Suppressor macrophage treated with lipopolysaccharide for 4 hours (primary cell): ENCODE data around the gene ING1.
"Not testable (repeated sequence)": the region's sequence is repeated elsewhere in the genome, so short reads cannot be mapped to it uniquely, and the experiment has no call there.

ENCODE experiments used
- DNase-seq: peaks from one replicate; pipeline ENCODE4 v3.0.0-alpha.2; 2020

Gene ING1

DNA sequence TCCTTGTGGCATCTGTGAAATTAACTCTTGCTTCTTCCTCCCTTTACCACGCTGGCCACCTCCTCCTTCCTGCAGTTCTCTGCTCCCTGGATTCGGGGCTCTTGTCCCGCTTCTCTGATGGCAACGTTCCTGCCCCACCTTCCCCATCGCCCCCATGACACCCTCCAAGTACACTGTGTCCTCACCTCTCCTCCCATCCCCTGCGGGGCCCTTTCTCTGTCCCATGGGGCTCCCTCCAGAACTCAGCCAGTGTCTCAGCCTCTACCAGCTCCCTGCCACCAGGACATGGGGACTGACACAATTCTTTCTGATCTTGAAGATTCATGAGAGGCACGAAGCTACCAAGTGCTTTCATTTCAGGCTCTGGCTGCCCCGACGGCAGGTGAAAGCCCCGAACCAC, 16.7 kb upstream of the ING1 start:
- DNase-seq, result no peak

DNA sequence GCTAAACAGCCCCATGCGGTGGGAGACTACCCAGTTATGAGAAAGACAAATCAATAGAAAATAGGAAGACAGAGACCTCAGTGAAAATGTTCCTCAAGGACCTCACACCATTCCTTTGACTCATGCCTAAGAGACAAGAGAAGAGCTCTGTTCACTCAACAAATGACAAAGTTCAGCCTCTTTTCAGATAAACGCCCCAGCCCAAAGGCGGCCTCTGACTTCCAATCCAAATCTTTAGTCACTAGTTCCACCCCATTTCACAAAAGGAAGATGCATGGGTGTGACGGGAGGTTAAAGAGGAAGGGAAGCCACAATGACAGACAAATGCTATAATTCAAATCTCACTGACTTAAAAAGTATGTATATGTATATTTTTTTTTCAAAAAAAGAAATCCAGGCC, 15.7 kb upstream of the ING1 start:
- peak; percentile 64 for DNase-seq

DNA sequence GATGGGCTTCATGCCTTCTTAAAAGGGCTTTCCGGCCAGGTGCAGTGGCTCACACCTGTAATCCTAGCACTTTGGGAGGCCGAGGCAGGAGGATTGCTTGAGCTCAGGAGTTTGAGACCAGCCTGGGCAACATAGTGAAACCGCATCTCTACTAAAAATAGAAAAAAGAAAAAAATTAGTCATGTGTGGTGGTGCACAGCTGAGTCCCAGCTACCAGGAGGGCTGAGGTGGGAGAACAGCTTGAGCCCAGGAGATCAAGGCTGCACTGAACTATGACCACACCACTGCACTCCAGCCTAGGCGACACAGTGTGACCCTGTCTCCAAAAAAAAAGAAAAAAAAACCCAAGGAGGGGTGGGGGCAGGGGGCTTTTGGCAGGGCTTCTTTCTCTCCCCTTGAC, 14.8 kb upstream of the ING1 start:
- DNase-seq, result no peak

DNA sequence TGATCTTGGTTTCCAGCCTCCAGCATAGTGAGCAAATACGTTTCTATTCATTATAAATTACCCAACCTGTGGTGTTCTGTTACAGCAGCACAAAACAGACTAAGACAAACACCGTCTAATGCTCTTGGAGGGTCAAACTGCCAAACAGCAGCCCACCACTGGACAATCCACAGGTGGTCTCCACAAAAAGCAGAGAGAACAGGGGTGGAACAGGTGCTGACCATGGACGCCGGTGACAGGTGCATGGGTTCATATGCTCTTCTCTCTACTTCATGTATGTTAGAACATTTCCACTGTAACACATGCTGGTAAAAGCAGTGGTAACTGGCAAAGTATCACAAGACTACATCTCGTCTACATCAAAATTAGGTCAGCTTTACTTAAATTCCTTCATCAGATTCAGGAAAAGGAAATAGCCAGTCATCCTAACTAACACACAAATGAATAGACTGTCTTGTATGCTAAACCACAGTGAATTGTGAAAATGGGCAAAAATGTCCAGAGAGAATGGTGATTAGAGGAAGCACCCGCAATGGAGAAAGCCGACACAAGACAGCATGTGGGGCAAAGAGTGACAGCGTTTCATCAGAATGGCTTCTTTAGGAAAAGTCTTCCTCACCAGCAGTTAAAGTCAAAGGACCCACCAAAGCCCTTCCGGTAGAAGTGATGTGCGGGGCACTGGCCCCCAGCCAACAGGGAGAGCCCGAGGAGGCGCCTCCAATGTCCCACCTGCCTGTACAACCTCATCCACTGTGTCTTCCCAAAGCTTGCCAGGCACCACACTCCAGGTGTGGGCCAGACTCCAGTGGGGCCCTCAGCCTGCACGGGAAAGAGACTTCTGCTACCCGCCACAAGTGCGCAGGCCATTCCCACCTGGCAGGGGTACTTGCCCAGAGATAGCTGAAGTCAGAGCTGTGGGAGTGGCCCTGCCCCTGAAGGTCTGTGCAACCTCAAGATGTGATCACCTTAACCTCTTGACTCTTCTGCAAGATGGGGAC, 14.1 kb upstream of the ING1 start:
- peak; percentile 50 for DNase-seq

DNA sequence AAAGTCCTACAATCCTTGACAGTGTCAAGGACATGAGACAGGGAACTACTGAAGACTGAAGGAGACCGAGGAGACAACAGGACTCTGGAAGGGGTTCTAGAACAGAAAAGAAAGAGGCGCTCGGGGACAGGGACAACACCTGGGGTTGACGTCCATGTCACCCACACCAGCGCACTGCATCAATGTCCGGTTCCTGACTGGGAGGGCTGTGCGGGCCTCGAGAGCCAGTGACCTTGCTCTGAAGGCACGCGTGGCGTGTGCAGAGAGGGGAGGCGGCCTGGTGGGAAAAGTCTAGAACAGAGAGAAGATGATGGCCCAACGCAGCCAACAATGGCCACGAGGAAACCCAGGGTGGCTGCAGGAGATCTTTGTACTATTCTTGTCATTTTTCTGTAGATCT, 13.3 kb upstream of the ING1 start:
- no peak for DNase-seq

DNA sequence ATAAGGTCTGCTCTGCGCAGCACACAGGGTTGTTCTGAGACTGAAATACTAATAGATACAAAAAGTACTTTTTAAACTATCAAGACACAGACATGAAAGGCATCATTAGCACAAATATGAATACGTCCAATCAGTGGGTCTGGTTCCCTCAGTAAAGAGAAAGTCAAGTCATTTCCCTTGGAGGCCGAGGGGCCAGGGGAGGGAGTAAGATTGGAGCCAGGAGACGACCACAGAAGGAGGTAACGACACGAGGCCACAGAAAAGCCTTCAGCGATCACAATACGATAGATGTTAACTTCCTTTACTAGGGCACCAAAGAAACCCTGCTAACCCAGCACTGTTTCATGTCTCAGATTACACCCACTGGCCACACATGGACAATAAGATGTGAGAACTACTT, 12.9 kb upstream of the ING1 start:
- no peak for DNase-seq

DNA sequence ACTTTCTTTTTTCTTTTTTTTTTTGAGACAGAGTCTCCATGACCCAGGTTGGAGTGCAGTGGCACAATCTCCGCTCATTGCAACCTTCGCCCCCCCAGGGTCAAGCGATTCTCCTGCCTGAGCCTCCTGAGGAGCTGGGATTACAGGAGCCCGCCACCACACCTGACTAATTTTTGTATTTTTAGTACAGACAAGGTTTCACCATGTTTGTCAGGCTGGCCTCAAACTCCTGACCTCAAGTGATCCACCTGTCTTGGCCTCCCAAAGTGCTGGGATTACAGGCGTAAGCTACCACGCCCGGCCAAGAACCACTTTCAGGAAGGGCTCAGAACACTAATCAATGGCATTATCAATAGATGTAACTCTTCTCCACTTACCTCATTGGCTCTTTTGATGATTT, 12.4 kb upstream of the ING1 start:
- DNase-seq, result not testable (repeated sequence)

DNA sequence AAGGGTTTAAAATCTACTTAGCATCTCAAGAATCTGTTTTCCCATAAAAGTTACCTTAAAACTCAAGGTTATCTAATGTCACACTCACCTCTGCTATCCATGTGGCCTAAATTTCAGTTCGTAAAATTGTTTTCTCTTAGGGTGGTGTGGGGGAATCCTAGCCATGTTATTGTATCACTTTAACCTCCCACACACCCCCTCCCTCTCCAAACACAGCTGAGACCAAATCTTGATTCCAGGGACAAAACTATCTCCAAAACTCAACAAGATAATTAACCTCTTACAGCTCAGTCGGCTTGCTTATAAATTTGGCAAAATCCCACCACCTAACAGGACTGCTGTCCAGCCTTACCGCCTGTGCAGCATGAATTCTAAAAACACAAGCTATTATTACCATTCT, 11.4 kb upstream of the ING1 start:
- no peak for DNase-seq

DNA sequence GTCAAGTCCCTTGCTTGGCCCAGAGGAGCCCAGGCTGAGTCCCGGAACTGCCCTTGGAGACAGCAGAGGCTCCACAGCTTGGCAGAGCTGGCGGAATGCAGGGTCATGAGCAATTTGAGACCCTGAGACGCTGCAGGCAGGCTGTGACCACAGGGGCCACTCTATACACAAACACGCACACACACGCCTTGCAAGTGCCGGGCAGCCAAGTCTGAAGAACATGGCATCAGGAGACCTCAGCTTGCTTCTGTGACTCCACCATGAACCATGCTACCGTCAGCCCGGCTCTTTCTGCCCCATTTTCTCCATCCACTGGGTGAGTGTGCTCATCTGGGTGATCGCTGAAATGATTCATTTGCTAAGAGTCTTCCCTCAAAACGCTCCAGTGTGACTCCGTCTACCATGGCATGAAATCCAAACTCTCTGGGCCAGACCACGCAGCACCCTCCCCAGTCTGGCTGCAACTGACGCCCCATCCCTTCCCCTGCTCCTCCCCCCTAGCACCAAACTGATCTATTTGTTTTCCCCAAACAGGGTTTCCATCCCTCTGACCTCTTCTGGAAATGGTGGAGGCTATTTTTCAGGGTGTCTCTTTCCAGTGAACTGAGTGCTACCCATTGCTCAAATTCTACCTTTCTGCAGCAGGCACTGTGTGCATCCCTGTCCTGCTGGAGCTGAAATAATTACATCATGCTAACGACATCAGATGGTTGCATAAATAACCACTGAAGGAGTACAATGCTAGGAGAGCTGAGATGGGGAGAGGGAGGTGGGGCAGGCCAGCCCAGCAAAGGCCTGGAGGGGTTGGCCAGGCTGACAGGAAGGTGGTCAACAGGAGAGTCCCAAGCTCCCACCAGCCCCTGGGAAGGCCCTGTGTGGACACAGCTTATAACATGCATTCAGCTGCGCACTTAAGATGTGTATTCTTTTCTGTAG, 10.6 kb upstream of the ING1 start:
- no peak for DNase-seq

DNA sequence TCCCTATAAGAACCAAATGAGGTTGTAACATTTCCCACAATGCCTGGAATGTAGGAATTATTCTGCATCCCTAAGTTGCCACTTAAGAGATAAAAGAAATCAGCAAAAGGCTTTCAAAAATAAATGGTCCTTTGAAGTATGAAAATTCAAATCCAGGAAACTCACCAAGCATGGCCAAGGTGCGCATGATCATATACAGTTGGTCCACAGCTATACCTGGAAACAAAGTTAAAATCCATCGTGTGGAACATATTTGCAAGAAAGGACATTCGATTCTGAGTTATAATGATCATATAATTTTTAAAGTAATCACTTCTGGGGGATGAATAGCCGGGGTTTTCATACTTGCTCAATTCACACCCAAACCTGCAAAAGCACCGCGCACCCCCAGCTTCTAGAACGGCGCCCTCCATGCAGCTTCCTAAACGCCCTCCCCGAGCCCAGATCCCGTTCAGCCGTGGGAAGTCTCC, 8.1 kb upstream of the ING1 start:
- no peak for DNase-seq

DNA sequence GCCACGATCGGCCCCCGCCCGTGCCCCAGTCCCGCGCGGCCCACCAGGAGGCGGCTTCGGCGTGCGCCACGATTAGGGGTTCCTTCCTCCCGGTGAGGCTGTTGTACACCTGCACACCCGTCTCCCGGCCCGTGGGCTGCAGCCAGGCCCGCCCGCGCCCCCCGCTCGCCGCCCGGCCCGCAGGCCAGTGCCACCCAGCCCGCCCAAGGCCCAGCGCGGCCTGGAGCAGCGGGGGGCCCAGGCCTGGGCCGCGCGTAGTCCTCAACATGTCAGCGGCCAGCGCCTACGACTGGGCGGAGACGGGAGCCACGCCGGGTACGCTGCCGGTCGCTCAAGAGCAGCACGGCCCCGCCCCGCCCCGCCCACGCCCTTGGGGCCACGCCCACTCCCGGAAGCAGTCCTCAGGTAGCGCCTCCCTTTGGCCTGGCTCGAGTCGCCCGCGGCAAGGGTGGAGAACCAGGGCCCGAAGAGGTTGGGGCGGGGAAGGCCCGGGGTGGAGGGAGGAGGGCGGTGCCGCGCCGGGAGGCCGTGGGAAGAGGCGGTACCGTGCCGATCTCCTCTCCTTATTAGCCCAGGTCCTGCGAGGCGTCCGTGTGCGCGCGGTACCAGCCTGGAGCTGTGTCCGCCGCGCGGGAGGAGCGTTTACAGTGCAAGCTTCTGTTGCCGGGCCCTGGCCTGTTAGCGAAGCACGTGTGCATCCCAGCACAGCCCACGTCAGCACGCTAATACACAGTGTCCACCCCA, 7.5 kb upstream of the ING1 start, which contains the start of gene CARS2:
Gene CARS2, minus strand, starts transcription at position 291 of the 744 bp plus-strand sequence. Its CDS starts 23 bp downstream, at position 268.
- peak; percentile 99 for DNase-seq

DNA sequence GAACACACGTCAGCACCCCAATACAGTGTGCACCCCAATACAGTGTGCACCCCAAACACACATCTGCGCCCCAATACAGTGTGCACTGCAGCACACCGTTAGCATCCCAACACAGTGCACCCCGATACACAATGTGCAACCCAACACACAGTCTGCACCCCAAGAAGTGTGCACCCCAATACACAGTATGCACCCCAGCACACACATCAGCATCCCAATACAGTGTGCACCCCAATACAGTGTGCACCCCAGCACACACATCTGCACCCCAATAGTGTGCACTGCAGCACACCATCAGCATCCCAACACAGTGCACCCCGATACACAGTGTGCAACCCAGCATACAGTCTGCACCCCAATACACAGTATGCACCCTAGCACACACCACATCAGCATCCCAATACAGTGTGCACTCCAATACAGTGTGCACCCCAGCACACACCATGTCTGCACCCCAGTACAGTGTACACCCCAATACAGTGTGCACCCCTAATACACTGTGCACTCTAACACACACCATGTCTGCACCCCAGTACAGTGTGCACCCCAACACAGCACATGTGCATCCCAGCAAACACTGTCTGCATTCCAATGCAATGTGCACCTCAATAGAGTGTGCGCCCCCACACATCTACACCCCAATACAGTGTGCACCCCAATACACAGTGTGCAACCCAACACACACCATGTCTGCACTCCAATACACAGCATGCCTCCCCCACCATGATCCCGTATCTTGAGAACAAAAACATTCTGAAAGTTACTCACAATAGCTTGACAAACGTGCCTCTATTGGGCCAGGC, 6.7 kb upstream of the ING1 start:
- DNase-seq, result no peak

DNA sequence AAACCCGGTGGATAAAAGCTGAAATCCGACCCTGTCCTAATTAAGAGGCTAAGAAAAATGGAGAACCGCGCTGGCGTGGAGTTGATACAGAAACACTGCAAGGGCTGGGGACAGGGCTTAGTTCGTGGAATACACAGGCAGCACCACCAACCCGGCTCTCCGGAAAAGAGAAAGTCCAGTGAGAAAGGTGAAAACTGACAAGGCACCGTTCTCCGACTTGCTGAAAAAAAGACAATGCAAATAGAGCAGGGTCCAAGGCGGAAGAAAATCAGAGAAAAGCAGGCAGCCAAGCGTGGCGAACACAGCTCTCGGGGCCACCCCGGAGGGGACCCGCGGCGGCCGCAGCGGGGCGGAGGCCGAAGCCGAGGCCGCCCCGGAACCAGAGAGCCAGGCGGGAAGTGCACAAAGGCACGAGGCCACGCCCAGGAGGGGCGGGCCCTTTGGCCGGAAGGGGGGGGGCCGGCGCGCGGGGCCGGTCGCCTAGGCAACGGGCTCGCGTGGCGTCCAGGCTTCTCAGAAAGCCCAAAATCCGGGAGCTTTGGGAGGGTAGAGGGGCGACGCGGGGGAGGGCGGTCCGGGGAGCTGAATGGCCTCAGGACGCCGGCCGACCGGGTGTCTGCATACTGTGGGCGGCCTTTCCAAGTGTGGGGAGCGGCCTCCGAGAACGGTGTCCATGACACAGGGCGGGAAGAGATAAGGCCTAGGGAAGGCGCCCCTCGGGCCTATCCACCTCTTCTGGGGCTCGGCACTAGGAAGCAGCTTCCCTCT, 1.2 kb upstream of the ING1 start:
- DNase-seq, result peak; percentile 94

DNA sequence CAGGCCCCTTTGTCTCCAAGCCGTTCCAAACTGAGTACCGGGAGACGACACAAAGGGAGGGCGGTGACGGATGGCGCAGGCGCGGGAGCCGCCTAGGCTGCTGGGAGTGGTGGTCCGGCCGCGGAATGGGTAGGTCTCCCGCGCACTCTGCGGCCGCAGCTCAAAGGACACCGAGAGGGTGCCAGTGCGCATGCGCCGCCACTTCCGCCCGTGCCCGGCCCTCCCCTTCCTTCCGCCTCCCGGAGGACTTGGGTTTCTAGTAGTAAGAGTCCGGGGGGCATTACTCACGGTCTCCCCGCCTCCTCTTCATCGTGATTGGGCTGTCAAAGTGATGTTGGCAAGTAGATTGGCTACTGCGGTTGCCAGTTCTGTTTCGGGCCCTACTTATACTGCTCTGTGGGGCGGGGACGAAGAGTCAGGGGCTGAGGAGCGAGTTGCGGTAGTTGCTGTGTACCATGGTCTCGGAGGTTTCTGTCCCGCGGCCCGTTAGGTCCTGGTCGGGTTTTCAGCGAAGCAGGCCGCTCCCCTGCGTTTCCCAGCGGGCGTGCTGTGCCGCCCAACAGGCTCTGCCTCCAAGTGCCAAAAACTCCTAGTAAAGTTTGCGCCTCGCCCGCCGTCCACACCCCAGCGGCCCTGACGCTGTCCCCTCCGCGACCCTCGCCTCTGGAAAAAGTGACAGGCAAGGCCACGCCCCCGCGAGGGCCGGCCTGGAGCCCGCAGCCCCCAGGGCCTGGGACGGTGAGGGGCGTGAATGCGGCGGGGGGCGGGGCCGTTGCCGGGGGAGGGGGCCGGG, 455 bp upstream of the ING1 start:
- DNase-seq, result peak; percentile 100

DNA sequence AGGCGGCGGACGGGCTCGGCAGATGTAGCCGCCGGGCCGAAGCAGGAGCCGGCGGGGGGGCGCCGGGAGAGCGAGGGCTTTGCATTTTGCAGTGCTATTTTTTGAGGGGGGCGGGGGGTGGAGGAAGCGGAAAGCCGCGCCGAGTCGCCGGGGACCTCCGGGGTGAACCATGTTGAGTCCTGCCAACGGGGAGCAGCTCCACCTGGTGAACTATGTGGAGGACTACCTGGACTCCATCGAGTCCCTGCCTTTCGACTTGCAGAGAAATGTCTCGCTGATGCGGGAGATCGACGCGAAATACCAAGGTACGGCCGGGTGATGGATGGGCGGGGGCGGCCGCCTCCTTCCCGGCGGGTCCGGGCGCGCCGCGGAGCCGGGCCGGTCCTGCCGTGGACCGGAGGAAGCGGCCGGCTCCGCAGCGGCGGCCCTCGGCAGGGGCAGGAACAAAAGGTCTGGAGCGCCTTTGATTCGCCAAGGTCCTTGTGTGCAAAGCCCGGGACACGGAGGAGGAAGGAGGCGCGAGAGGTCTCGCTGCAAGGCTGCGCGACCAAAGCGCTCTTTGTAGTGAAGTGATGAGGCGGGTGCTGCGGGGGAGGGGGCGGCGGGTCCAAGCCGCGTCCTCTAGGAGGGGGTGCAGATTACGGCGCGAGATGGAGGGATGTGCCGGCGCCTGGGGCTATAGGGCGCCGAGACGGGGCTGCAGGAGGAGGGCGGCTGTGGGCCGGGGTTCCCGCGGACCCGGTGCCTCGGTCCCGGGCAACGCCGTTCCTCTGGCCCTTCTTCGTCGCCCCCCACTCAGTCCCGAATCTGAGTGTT, 689 bp downstream of the ING1 start:
- peak; percentile 61 for DNase-seq

DNA sequence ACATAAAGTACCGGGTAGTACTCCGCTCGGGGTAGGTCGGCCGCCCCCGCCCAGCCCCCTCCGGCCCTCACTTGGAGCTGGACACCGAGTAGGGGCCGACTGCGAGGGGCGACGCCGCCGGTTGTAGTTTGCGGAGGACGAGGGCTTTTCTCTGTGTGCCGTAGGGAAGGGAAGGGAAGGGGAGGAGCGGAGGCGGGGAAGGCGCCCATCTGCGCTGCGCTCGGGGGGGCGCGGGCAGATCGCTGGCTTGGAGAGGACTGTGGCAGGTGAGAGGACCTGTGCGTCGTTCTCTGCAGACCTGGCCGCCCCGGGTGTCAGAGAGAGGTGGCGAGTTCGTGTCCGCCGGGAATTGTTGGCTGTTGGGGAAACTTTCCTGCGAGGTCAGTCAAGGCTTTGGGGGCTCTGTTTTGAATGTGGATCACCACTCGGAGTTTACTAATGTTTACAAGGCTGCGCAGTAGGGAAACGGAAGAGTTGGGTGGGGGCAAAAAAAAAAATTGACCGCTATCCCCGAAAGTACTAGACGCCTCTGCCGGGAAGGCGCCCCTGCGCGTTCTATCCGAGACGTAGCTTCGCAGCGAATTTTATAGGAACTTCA, 1.4 kb downstream of the ING1 start:
- peak; percentile 43 for DNase-seq

DNA sequence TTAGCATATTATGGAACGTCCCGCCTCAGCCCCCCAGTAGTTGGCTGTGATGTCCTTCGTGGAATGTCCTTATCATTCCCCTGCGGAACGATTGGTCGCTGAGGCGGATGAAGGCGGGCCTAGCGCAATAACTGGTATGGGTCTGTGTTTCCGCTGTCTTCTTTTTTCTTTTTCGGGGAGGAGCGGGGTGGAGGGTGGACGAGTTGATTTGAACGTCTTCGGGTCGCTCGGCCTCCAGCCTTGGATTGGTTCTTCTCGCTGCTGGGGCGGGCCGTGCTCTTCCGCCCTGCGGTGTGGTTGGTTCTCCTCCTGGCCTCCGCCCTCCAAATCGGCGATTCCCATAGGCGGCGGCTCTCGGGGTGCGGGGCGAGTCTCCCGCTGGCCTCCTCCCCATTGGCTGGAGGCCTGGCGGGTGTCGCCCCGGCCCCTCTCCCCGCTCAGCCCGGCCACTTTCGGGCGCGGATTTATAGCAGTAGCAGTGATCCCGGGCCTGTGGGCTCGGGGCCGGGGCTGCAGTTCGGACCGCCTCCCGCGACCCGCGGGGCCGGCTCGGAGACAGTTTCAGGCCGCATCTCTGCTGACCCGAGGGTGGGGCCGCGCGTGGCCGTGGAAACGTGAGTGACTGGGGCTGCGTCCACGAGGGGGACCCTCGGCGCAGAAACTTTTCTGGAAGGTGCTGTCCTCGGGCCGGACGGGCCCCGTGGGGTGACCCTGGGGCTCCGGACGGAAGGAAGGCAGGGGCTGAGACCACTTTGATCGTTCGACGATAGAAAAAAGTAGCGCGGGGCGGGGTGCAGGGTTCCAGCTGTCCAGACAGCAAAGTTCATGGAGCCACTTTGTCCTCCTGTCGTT, 2.1 kb downstream of the ING1 start:
- DNase-seq, result peak; percentile 100

DNA sequence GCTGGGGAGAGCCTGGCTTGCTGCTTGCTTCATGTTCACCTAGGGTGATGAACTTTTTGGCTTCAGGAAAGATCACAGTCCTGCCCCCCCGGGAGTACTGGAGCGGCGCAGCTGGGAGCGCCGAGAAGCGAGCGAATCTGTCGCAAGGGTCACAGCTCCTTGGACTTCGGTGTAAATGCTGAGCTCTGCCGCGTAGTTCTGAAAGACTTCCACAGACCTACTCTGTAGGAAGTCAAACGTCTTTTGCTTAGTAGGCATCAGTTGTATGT, 2.7 kb downstream of the ING1 start:
- peak; percentile 51 for DNase-seq
